GM10847 (cell line): ENCODE data around the gene CCDC85C.

Experiments used
- POLR2A ChIP-seq: IDR thresholded peaks from 2 replicates; pipeline ENCODE4 v1.6.1; 2011; ENCODE audit not compliant: insufficient read length; ENCODE audit errors: extremely low read depth

Gene CCDC85C

DNA sequence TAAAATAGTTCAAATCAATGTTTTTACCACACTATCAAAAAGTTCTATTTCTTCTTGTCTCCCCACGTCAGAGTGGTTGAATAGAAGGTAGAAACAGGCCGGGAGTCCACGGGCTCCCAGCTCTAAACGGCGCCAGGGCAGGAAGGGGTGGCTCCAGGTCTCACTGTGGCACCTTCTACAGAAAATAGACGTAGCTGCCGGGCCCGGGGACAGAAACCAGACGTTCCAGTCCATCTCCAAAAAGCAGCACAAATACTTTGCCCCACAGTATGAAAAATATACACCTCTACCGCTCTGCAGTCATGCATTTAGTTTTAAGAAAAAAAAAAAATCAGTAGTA, 91.9 kb downstream of the CCDC85C start:
- TF ChIP-seq POLR2A = no peak

DNA sequence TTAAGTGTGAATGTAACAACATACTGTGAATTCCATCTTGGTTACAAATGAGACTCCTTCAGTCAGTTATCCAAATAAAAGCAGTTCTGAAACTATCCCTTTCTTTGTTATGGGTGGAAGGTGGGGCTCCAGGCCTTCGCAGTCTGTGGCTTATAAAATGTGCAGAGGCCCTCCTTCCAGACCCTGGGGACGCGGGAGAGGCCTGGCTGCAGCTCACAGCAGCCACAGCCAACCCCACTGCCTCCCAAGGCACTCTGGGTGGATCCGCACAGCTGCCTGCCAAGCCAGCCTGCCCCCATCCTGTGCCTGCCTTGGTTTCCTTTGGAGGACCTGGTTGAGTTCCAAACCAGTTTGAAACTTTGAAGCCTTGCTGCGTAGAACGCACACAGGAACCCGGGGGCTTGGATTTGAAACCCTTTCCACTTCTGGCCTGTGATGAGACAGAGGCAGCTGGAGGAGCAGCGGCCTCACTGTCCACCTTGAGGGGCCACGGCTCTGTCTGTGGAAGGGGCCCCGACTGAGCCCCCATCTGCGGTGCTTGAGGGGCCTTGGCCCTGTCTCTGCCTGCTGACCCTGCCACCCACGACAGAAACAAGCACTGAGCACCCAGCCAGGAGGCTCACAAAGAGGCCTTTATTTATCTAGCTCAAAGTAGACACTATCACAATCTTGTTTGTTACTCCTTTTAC, 92.4 kb downstream of the CCDC85C start:
- TF ChIP-seq POLR2A = no peak

DNA sequence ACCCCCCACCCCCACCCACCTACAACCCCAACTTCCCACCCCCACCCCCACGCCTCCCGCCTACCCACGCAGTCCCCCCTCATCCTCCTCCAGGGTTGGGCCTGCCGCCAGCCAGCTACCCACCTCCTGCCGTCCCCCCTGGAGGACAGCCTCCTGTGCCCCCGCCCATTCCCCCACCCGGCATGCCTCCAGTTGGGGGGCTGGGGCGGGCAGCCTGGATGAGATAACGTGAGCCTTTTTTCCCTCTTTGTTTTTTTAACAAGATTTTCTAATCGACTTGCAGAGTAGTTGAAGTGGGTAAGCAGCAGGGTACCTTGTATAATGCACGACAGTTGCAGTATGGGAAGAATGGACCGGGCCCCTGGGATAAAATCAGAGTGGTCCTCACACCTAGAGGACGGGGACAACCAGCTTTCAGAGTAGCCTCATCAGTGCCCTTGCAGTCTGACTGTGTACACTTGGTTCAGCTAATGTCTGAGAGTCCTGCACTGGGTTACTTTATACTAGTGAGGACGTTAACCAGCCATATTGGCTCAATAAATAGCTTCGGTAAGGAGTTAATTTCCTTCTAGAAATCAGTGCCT, 93.4 kb downstream of the CCDC85C start:
- TF ChIP-seq POLR2A = no peak

DNA sequence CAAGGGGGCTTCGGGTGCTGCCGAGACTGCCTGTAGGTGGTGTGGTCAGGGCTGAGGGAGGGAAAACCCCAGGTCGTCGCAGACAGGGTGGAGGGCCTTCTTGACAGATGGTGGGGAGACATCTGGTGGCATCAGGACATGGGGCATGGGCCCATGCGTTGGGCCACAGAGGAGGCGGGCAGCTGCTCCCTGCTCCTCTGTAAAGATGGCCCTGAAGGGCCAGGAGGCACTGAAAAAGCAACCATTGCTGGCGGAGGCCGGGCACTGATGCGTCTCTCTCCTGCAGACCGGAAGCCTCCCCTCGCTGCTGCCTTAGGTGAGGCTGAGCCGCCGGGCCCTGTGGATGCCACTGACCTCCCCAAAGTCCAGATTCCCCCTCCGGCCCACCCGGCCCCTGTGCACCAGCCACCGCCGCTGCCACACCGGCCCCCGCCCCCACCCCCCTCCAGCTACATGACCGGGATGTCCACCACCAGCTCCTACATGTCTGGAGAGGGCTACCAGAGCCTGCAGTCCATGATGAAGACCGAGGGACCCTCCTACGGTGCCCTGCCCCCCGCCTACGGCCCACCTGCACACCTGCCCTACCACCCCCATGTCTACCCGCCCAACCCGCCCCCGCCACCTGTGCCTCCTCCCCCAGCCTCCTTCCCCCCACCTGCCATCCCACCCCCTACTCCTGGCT, 94.0 kb downstream of the CCDC85C start:
- no peak for TF ChIP-seq POLR2A

DNA sequence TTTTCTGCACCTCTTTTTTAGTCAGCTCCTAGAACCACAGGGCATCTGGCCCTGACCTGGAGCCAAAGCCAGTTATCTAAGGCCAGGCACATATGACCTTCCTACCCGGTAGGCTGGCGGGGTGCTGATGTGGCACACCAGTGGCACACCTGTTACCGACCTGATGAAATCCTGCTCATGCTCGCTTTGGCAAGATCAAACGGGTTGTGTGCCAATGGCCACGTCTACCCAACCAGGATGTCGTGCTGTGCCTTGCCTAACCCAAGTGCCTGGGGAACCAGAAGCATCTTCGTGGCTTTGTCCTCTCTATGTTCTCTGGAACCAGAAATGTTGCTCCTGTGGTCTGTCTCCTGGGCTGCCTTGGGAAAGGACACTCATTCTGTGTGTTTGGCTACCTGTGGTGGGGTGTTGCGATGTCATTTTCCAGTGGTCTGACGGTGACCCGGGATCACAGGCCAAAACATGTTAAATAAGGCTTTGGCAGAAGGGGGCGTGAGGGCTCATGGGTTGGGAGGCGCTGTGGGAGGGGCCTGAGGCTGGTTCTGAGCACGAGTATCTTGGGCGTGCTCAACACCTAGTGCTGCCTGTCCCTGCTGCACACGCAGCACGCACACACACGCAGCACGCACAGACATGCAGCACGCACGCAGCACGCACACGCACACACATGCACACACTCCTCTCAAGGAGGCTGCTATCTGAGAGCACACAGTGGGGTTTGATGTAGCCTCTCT, 94.9 kb downstream of the CCDC85C start:
- TF ChIP-seq POLR2A = no peak

DNA sequence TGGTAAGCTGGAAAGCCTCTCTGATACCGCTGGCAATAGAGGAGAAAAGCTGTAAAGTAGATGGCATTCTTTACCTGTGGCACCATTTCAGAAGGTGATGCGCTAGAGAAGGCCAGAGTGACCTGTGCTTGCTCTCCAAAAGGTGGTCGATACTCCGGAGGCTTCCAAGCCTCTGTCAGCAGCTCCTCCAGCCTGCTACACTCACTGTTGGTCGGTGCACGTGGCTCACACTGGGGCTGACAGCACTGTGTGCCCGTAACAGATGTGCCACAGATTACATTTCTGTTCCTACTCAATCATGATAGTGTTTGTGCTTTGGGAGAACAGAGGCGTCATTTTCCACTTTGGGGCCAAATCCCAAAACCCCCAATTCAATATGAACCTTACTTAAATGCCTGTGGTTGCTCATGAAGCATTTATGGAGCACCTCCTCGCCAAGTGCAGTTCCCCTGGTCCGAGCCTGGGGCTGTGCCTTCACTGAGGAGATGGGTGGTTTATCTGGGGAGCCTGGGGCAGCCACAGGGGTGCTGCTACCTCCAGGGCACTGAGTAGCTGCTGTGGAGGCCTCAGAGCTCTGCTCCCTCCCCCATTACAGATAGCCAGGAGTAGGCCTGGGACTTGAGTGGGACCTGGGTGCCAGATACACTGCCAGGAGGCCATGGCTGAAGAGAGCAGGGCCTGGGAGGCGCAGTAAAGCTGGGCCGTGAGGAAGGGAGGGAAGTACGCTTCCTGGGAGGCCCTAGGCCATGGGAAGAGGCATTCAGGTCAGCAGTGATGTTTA, 96.0 kb downstream of the CCDC85C start:
- TF ChIP-seq POLR2A = no peak

DNA sequence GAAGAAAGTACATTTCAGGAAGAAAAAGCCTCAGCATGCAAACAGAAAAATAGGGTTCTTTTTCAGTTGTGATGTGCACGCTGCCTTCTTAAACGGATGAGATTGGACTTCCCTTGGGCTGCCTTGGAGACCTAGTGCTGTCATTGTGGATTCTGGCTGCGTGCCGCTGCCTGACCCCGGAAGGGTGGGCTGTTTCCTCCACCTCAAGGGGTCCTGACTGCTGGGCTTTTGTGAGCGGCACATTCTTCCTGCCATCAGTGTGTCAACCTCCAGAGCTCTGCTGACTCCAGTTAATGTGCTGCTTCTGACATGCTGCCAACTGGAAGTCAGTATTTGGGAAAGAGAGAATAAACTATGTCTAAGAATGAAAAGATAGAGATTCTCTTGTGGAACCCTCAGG, 97.7 kb downstream of the CCDC85C start:
- TF ChIP-seq POLR2A = no peak

DNA sequence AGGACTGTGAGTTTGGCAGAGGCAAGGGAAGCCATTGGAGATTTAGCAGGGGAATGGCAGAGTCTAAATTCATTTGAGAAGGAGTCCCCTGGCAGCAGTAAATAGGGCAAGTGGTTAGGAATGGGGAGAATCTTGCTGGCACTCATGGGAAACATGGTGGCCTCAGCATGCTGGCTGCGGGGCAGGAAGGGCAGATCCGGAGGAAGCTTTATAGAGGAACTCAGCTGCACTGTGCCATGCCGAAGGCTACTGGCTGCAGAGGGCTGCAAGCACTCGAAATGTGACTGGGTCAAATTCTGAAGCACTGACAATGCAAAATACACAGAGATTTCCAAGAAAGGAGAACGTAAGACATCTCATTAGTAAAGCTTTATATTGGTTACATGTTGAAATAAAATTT, 98.9 kb downstream of the CCDC85C start:
- no peak for TF ChIP-seq POLR2A

DNA sequence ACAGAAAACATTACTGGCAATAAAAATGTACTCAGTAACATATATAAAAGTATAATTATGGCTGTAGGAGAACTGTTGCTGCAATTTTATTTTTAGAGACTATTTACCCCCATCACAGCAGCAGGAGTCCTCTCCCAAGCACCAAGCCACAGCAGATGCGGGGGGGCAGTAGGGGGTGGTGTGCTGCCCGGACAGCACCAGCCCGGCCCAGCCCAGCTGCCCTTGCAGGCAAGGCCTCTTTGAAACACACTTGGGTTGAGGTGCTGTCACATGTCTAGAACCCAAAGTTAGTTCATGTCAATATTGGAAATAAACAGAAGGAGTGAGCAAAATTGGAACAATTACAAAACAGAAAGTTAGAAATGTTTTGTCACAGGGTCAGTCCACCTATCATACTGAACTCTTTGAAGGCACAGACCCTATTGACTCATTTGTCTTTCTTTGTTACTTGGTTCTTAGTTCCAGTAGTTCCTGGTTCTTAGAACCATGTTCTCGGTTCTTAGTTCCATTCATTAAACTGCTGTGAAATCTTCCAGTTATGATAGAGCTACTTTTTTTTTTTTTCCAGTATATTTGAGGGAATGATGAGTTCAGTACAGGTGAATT, 100.1 kb downstream of the CCDC85C start:
- no peak for TF ChIP-seq POLR2A

DNA sequence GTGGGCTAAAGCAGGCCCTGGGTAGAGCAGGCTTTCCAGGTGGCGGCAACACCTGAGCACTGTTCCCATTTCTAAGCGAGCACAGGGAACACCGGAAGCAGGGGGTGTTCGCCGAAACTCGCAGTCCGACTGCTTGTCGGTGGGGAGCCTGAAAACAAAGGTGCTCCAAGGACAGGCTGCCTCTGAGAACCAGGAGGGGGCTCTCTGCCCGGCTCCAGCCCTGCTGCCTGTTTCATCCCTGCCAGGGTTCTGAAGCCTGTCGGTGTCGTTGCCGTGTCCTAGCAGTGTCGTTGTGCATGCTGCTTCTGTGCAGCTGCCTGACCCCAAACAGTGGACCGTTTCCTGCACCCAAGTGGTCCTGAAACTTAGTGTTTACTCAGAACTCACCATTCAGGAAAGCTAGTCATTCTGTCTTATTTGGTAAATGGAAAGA, 101.0 kb downstream of the CCDC85C start:
- TF ChIP-seq POLR2A = no peak

DNA sequence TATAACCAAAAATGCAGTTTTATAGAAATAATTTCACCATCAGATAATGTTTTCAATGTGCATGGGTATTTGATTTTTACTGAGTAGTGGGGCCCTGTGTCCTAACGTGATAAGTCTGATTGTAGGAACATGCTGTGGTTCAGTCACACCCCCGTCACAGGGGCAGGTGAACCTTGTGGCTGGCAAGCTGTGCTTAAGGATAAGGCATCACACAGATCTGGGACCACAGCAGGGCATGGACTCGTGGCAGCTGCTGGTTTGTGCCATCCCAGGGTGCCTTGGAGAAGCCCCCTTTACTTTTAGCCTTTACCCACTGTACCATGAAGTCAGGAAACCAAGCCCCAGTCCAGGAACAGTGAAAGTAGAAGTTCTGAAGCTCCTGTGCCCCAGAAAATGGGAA, 106.1 kb downstream of the CCDC85C start:
- TF ChIP-seq POLR2A = no peak

DNA sequence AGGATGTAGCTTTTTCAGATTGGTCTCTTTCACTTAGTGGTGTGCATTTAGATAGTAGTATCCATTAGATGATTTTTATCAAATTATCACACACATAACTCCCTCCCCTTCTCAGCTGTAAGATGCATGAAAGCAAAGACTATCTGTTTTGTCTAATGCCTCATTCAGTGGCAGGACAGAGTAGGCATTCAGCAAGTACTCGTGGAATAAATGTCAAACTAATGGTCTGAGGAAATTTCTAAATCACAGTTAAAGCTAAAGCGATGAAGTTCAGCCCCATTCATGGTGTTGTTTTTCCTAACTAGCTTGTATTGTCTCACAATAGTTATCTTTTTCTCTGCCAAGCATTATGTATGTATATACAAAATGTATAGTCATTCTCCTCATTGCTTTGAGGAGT, 106.7 kb downstream of the CCDC85C start:
- no peak for TF ChIP-seq POLR2A

DNA sequence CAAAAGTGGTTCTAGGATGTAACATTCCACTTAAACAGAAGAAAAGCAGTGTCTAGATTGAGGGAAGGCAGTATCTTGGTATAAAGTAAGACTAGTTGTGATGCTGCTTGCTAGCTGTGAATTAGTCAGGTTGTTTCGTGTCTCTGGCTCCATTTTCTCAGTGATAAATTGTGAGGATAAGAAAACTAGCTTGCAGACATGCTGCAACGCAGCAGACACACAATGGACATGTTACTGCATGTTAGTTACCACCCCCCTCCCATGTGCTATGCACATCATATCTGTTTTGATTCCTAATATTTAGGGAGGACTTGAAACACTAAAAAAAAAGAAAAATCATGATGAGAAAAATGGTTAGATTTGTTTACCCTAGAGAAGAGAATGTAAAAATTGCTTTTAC, 119.9 kb downstream of the CCDC85C start:
- TF ChIP-seq POLR2A = no peak

DNA sequence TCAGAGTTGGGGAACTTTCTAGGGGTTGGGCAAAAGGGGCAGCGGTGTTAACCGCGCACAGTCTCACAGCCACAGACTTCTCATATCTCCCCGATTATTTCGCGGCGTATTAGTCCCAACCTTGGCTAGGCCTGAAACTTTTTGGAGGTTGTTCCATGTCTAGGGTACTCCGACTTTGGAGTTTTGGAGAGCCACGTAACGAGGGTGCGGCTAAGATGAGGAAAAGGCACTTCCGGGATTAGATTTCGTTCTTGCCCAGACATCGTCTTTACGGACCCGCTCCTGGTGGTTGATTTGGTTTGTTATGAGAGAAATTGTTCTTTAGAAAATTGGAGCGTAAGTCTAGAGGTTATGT, 122.3 kb downstream of the CCDC85C start:
- TF ChIP-seq POLR2A = no peak
